CD14-positive monocyte (primary cell): ENCODE data around the gene GAS6. TPM values are rescaled to one million over a fixed set of nuclear protein-coding genes. Genes with fewer than 3 reads are reported as not detected.
A peak's percentile ranks its signal among the peaks of the same experiment; 100 is the strongest.

Experiments
- DNase-seq, 3 donors: peaks; one replicate each; pipeline ENCODE4 v3.0.0-alpha.2; 2011 to 2022
- H2AFZ ChIP-seq: 2 replicates; pipeline ENCODE4 v1.6.0; 2012; ENCODE audit warnings: mild to moderate bottlenecking, low read depth, low read length, inconsistent platforms; ENCODE audit not compliant: insufficient read depth, poor library complexity, severe bottlenecking
- H3K27ac ChIP-seq, 2 donors: 1 replicate in 1 of 2; 2 replicates in 1 of 2; pipeline ENCODE4 v1.5.1; 2012 to 2013; ENCODE audit warnings: low read length in 2 of 2, control low read depth in 1 of 2, inconsistent platforms in 1 of 2, low read depth in 1 of 2, mild to moderate bottlenecking in 1 of 2
- H3K27me3 ChIP-seq, 2 donors: one replicate each; pipeline versions ENCODE4 v1.6.0 to v1.6.1; 2011 to 2013; ENCODE audit warnings: low read length in 2 of 2; ENCODE audit not compliant: control insufficient read depth in 2 of 2, insufficient read depth in 2 of 2
- H3K36me3 ChIP-seq, 2 donors: replicated peaks in 1 of 2; 1 replicate in 1 of 2; 2 replicates in 1 of 2; pipeline versions ENCODE4 v1.5.1 to v1.6.1; 2012 to 2013; ENCODE audit warnings: low read length in 2 of 2, control low read depth in 1 of 2, inconsistent platforms in 1 of 2, mild to moderate bottlenecking in 1 of 2; ENCODE audit not compliant: insufficient read depth in 2 of 2, control insufficient read depth in 1 of 2
- H3K4me1 ChIP-seq, 2 donors: 1 replicate in 1 of 2; 2 replicates in 1 of 2; pipeline versions ENCODE4 v1.5.1 to v1.6.1; 2012 to 2013; ENCODE audit warnings: low read length in 2 of 2, control low read depth in 1 of 2, inconsistent platforms in 1 of 2, mild to moderate bottlenecking in 1 of 2, moderate library complexity in 1 of 2; ENCODE audit not compliant: insufficient read depth in 2 of 2, control insufficient read depth in 1 of 2
- H3K4me2 ChIP-seq: replicated peaks from 2 replicates; pipeline ENCODE3; 2012; ENCODE audit warnings: low read length, moderate library complexity, mild to moderate bottlenecking; ENCODE audit not compliant: poor library complexity, severe bottlenecking; ENCODE audit errors: extremely low read depth
- H3K4me3 ChIP-seq, 3 experiments: fragments of 200-600 bp in 1 of 3; sonication (generic) in 1 of 3; replicated peaks in 1 of 3; 1 replicate in 2 of 3; 2 replicates in 1 of 3; pipeline ENCODE4 v1.5.1; 2011 to 2013; ENCODE audit warnings: low read length in 3 of 3, mild to moderate bottlenecking in 3 of 3, control low read depth in 2 of 3, low read depth in 2 of 3, inconsistent platforms in 1 of 3, moderate library complexity in 1 of 3
- H3K79me2 ChIP-seq: 2 replicates; pipeline ENCODE4 v1.6.0; 2012; ENCODE audit warnings: mild to moderate bottlenecking, control low read depth, inconsistent platforms, low read length, moderate library complexity; ENCODE audit not compliant: insufficient read depth
- H3K9ac ChIP-seq: 2 replicates; pipeline ENCODE4 v1.6.0; 2017; ENCODE audit warnings: low read length, mild to moderate bottlenecking; ENCODE audit not compliant: insufficient read depth, poor library complexity, severe bottlenecking
- H3K9me3 ChIP-seq, 2 donors: replicated peaks in 1 of 2; 1 replicate in 1 of 2; 2 replicates in 1 of 2; pipeline versions ENCODE4 v1.5.1 to v1.6.1; 2012 to 2013; ENCODE audit warnings: low read length in 2 of 2, control low read depth in 1 of 2; ENCODE audit not compliant: control insufficient read depth in 1 of 2, insufficient read depth in 1 of 2
- H4K20me1 ChIP-seq: 2 replicates; pipeline ENCODE4 v1.6.0; 2012; ENCODE audit warnings: mild to moderate bottlenecking, low read length, control low read depth, moderate library complexity; ENCODE audit not compliant: insufficient read depth
- H3K27ac Mint-ChIP-seq, 7 donors: one replicate each; pipeline ENCODE4 v1.8.0; 2020; ENCODE audit warnings: mild to moderate bottlenecking in 7 of 7, mixed read lengths in 7 of 7, moderate library complexity in 6 of 7, inconsistent platforms in 2 of 7
- H3K27me3 Mint-ChIP-seq, 3 donors: one replicate each; pipeline ENCODE4 v1.8.0; 2021 to 2022; ENCODE audit warnings: low read depth in 3 of 3, mild to moderate bottlenecking in 3 of 3, mixed read lengths in 3 of 3, moderate library complexity in 3 of 3, inconsistent platforms in 1 of 3
- H3K36me3 Mint-ChIP-seq, 2 donors: one replicate each; pipeline ENCODE4 v1.8.0; 2020; ENCODE audit warnings: mixed read lengths in 2 of 2, inconsistent platforms in 1 of 2, mild to moderate bottlenecking in 1 of 2
- H3K4me1 Mint-ChIP-seq: one replicate; pipeline ENCODE4 v1.8.0; 2020; ENCODE audit warnings: mild to moderate bottlenecking, mixed read lengths
- H3K4me3 Mint-ChIP-seq, 2 donors: one replicate each; pipeline ENCODE4 v1.8.0; 2020; ENCODE audit warnings: mild to moderate bottlenecking in 2 of 2, mixed read lengths in 2 of 2, moderate library complexity in 1 of 2
- H3K9me3 Mint-ChIP-seq, 7 donors: one replicate each; pipeline ENCODE4 v1.8.0; 2020 to 2022; ENCODE audit warnings: mixed read lengths in 7 of 7, mild to moderate bottlenecking in 6 of 7, moderate library complexity in 6 of 7, inconsistent platforms in 2 of 7
- CTCF ChIP-seq: fragments of 200-600 bp; IDR thresholded peaks from one replicate; pipeline ENCODE4 v1.8.0; 2022; ENCODE audit warnings: antibody characterized with exemption, mild to moderate bottlenecking
- WGBS: methylation state at CpG from one replicate; pipeline ENCODE4 v1.1.5; 2013; ENCODE audit warnings: missing lambda C conversion rate; ENCODE audit not compliant: insufficient coverage; 5-methylcytosine and 5-hydroxymethylcytosine counted together
- intact Hi-C, 2 donors: fragments of 100-400 bp; cut with micrococcal nuclease; formaldehyde crosslinking; loops; one replicate each; pipeline versions ENCODE4 v1.15.0 to v1.15.1; 2023
- polyA plus RNA-seq, 3 donors: library from polyadenylated mRNA; depleted of rRNA in 1 of 3; unstranded in 2 of 3; stranded (reverse) in 1 of 3; fragments of 300-500 nt in 2 of 3; fragments of >200 nt in 1 of 3; fragmentation: Illumina TruSeq in 2 of 3; gene quantifications; 1 replicate in 2 of 3; 2 replicates in 1 of 3; pipeline ENCODE4 v1.2.3, GENCODE V29; 2012 to 2021

GAS6 gene
- polyA plus RNA-seq, 3 donors, result 1.8 to 7.5 (median 1.9) TPM

- Histone ChIP-seq H3K4me3 (no peak overlapping the region), H3K27ac (no peak overlapping the region), H3K9ac (no peak overlapping the region), H3K9me3 (no peaks in the 10 kb centered on the region), H4K20me1 (no peaks in the 10 kb centered on the region), H3K4me1 (peaks cover 12 to 20% of the 10 kb centered on the region in 2 donors), H3K27me3 (no peaks in the 10 kb centered on the region), H3K79me2 (no peaks in the 10 kb centered on the region), H3K4me2 (no peak overlapping the region), H3K36me3 (no peaks in the 10 kb centered on the region), H2AFZ (no peak overlapping the region)
- Mint-ChIP-seq H3K27me3 (peaks cover 10 to 18% (median 12%) of the 10 kb centered on the region in 3 donors), H3K4me1 (peaks cover 17% of the 10 kb centered on the region), H3K27ac (no peak overlapping the region), H3K4me3 (peak overlapping the region in 1 of 2 donors; percentile 3), H3K36me3 (peaks cover 4 to 6% of the 10 kb centered on the region in 2 donors), H3K9me3 (peaks cover 0 to 3% (median 0%) of the 10 kb centered on the region in 7 donors)
- no peak for TF ChIP-seq CTCF
- no peak for DNase-seq
- intact Hi-C loops, result no loop called here
- WGBS, result 93% methylated on average over 16 of the region's 22 CpGs
These were observed 11.0 kb downstream of the GAS6 start for GRCh38 chr13:113852536-113853517.

GRCh38 chr13:113851826-113852535 is 11.9 kb downstream of the GAS6 start:
- no peak for DNase-seq
- Histone ChIP-seq H3K9ac (no peak overlapping the region), H3K4me1 (peaks cover 12 to 20% of the 10 kb centered on the region in 2 donors), H2AFZ (no peak overlapping the region), H4K20me1 (no peaks in the 10 kb centered on the region), H3K27me3 (no peaks in the 10 kb centered on the region), H3K27ac (no peak overlapping the region), H3K36me3 (no peaks in the 10 kb centered on the region), H3K9me3 (no peaks in the 10 kb centered on the region), H3K4me3 (no peak overlapping the region), H3K4me2 (no peak overlapping the region), H3K79me2 (no peaks in the 10 kb centered on the region)
- Mint-ChIP-seq H3K4me1 (peaks cover 17% of the 10 kb centered on the region), H3K36me3 (peaks cover 4 to 6% of the 10 kb centered on the region in 2 donors), H3K27me3 (peaks cover 11 to 18% (median 12%) of the 10 kb centered on the region in 3 donors), H3K9me3 (peaks cover 0 to 6% (median 0%) of the 10 kb centered on the region in 7 donors), H3K27ac (no peak overlapping the region), H3K4me3 (no peak overlapping the region)
- 81% methylated on average over 18 of the region's 23 CpGs for WGBS
- TF ChIP-seq CTCF, result no peak
- intact Hi-C loops, result no loop called here
